ENCODE measurements around the gene S100A3. TPM values are rescaled to one million over a fixed set of nuclear protein-coding genes. Genes with fewer than 3 reads are reported as not detected.
"Not testable (repeated sequence)": the region's sequence is repeated elsewhere in the genome, so short reads cannot be mapped to it uniquely, and the experiment has no call there.

The S100A3 gene
- total RNA-seq, 4 donors from 2014 or later, result 0.88 to 1.6 TPM; not detected in 2

GRCh38 chr1:153583976-153584375 is 34.9 kb upstream of the S100A3 start:
- H3K36me3 ChIP-seq, result no peaks in the 10 kb centered on the region
- H3K4me3 ChIP-seq, result no peak overlapping the region
- intact Hi-C loops (cut with DNase I; ENCODE audit: low total_unique reads) (no loop called here), in situ Hi-C loops (cut with MboI; ENCODE audit: low sequenced_read_pairs in 4 of 4) (loop anchor here in 1 of 4 donors (25.0 kb wide), 1 partner anchor 153 kb away; the partner anchor contains the start of gene INTS3)
- ATAC-seq, result no peak
- no peaks in the 10 kb centered on the region for H3K27me3 ChIP-seq
- H3K9me3 ChIP-seq, result no peaks in the 10 kb centered on the region
- DNase-seq, result no peak
- no peak overlapping the region for H3K27ac ChIP-seq
- TF ChIP-seq CTCF (IDR thresholded peaks at IDR 0.05 in 4 of 5, conservative IDR thresholded peaks at IDR 0.05 in 1 of 5), result no peak
- TF ChIP-seq POLR2A (IDR thresholded peaks at IDR 0.05), result no peak
- H3K4me1 ChIP-seq, result no peaks in the 10 kb centered on the region

- H3K27ac ChIP-seq; ATAC-seq; H3K4me3 ChIP-seq; H3K4me1 ChIP-seq; DNase-seq; intact Hi-C loops (cut with DNase I; ENCODE audit: low total_unique reads); H3K27me3 ChIP-seq; H3K9me3 ChIP-seq; H3K36me3 ChIP-seq: not testable (repeated sequence)
- in situ Hi-C loops (cut with MboI; ENCODE audit: low sequenced_read_pairs in 4 of 4), result loop anchor here in 1 of 4 donors (25.0 kb wide), 1 partner anchor 154 kb away; the partner anchor contains the start of gene INTS3
Measured at GRCh38 chr1:153583514-153583913, 34.5 kb upstream of the S100A3 start.

GRCh38 chr1:153582836-153583235 is 33.8 kb upstream of the S100A3 start:
- ATAC-seq; H3K4me1 ChIP-seq; H3K36me3 ChIP-seq; H3K27ac ChIP-seq; H3K4me3 ChIP-seq; DNase-seq; H3K27me3 ChIP-seq; H3K9me3 ChIP-seq; intact Hi-C loops (cut with DNase I; ENCODE audit: low total_unique reads): not testable (repeated sequence)
- in situ Hi-C loops (cut with MboI; ENCODE audit: low sequenced_read_pairs in 4 of 4), result loop anchor here in 1 of 4 donors (25.0 kb wide), 1 partner anchor 154 kb away; the partner anchor contains the start of gene INTS3

GRCh38 chr1:153578936-153579335 is 29.9 kb upstream of the S100A3 start:
- DNase-seq (no peak), ATAC-seq (no peak)
- in situ Hi-C loops (cut with MboI; ENCODE audit: low sequenced_read_pairs in 4 of 4), result loop anchor here in 1 of 4 donors (25.0 kb wide), 1 partner anchor 158 kb away; the partner anchor contains the start of gene INTS3
- intact Hi-C loops (cut with DNase I; ENCODE audit: low total_unique reads), result no loop called here
- peaks cover 0 to 4% (median 0%) of the 10 kb centered on the region in 3 donors for H3K27me3 ChIP-seq
- no peaks in the 10 kb centered on the region for H3K4me1 ChIP-seq
- TF ChIP-seq CTCF (IDR thresholded peaks at IDR 0.05 in 4 of 5, conservative IDR thresholded peaks at IDR 0.05 in 1 of 5) (no peak), POLR2A (IDR thresholded peaks at IDR 0.05) (no peak)
- H3K36me3 ChIP-seq, result no peaks in the 10 kb centered on the region
- H3K4me3 ChIP-seq, result no peak overlapping the region
- H3K27ac ChIP-seq, result no peak overlapping the region
- H3K9me3 ChIP-seq, result no peaks in the 10 kb centered on the region

- intact Hi-C loops (cut with DNase I; ENCODE audit: low total_unique reads) (no loop called here), in situ Hi-C loops (cut with MboI; ENCODE audit: low sequenced_read_pairs in 4 of 4) (loop anchor here in 1 of 4 donors (25.0 kb wide), 1 partner anchor 159 kb away; the partner anchor contains the start of gene INTS3)
- Histone ChIP-seq H3K4me3 (no peak overlapping the region), H3K36me3 (no peaks in the 10 kb centered on the region), H3K9me3 (no peaks in the 10 kb centered on the region), H3K27me3 (peaks cover 0 to 4% (median 0%) of the 10 kb centered on the region in 3 donors), H3K4me1 (no peaks in the 10 kb centered on the region), H3K27ac (no peak overlapping the region)
- DNase-seq, result no peak
- no peak for TF ChIP-seq POLR2A (IDR thresholded peaks at IDR 0.05)
- no peak for TF ChIP-seq CTCF (IDR thresholded peaks at IDR 0.05 in 4 of 5, conservative IDR thresholded peaks at IDR 0.05 in 1 of 5)
- no peak for ATAC-seq
Measured at GRCh38 chr1:153578490-153578889, 29.4 kb upstream of the S100A3 start.

- Histone ChIP-seq H3K27me3 (peaks cover 0 to 4% (median 0%) of the 10 kb centered on the region in 3 donors), H3K4me1 (peaks cover 0 to 6% of the 10 kb centered on the region in 2 donors), H3K27ac (no peak overlapping the region), H3K9me3 (no peaks in the 10 kb centered on the region), H3K36me3 (no peaks in the 10 kb centered on the region), H3K4me3 (no peak overlapping the region)
- TF ChIP-seq CTCF (IDR thresholded peaks at IDR 0.05 in 4 of 5, conservative IDR thresholded peaks at IDR 0.05 in 1 of 5), result no peak
- TF ChIP-seq POLR2A (IDR thresholded peaks at IDR 0.05), result no peak
- DNase-seq, result no peak
- intact Hi-C loops (cut with DNase I; ENCODE audit: low total_unique reads) (no loop called here), in situ Hi-C loops (cut with MboI; ENCODE audit: low sequenced_read_pairs in 4 of 4) (loop anchor here in 1 of 4 donors (25.0 kb wide), 1 partner anchor 160 kb away; the partner anchor contains the start of gene INTS3)
- no peak for ATAC-seq
Measured at GRCh38 chr1:153577624-153578051, 28.6 kb upstream of the S100A3 start.
